CD4-positive, CD25-positive, alpha-beta regulatory T cell (primary cell): ENCODE measurements around the gene NFX1. TPM values are rescaled to one million over a fixed set of nuclear protein-coding genes. Genes with fewer than 3 reads are reported as not detected.
A peak's percentile ranks its signal among the peaks of the same experiment; 100 is the strongest.
"Not testable (repeated sequence)": the region's sequence is repeated elsewhere in the genome, so short reads cannot be mapped to it uniquely, and the experiment has no call there.

Experiments used
- ATAC-seq, 2 donors: fragments of 150-1000 bp; cut with Tn5 transposase; one replicate each; pipeline ENCODE4 v1.10.0; 2021; ENCODE audit warnings: low read depth in 2 of 2, moderate number of reproducible peaks in 2 of 2, moderate library complexity in 1 of 2
- DNase-seq, 3 donors: peaks; one replicate each; pipeline versions ENCODE4 v3.0.0 to v3.0.0-alpha.2; 2012 to 2022; ENCODE audit warnings: mixed read lengths in 1 of 3
- H3K27ac ChIP-seq: one replicate; pipeline ENCODE4 v1.7.0; 2013; ENCODE audit warnings: mild to moderate bottlenecking, low read length; ENCODE audit not compliant: insufficient read depth, poor library complexity, severe bottlenecking
- H3K27me3 ChIP-seq: one replicate; pipeline ENCODE4 v1.7.0; 2013; ENCODE audit warnings: low read length; ENCODE audit not compliant: control insufficient read depth, insufficient read depth
- H3K36me3 ChIP-seq: one replicate; pipeline ENCODE4 v1.7.0; 2013; ENCODE audit warnings: mild to moderate bottlenecking, low read length, moderate library complexity; ENCODE audit not compliant: control insufficient read depth, insufficient read depth
- H3K4me1 ChIP-seq: 2 replicates; pipeline ENCODE4 v1.7.0; 2013; ENCODE audit warnings: mild to moderate bottlenecking, low read length; ENCODE audit not compliant: insufficient read depth, control insufficient read depth, poor library complexity, severe bottlenecking
- H3K4me3 ChIP-seq: one replicate; pipeline ENCODE4 v1.7.0; 2013; ENCODE audit warnings: low read depth, mild to moderate bottlenecking, low read length, moderate library complexity
- H3K9me3 ChIP-seq, 2 experiments: 1 replicate in 1 of 2; 2 replicates in 1 of 2; pipeline ENCODE4 v1.7.0; 2013; ENCODE audit warnings: low read length in 2 of 2, mild to moderate bottlenecking in 1 of 2, moderate library complexity in 1 of 2; ENCODE audit not compliant: control insufficient read depth in 2 of 2
- H3K27ac Mint-ChIP-seq, 3 donors: one replicate each; pipeline ENCODE4 v1.8.0; 2020 to 2022; ENCODE audit warnings: mild to moderate bottlenecking in 3 of 3, mixed read lengths in 3 of 3, moderate library complexity in 2 of 3
- H3K27me3 Mint-ChIP-seq: one replicate; pipeline ENCODE4 v1.8.0; 2022; ENCODE audit warnings: mild to moderate bottlenecking, mixed read lengths
- H3K36me3 Mint-ChIP-seq: one replicate; pipeline ENCODE4 v1.8.0; 2020; ENCODE audit warnings: mixed read lengths
- H3K4me1 Mint-ChIP-seq, 4 donors: one replicate each; pipeline ENCODE4 v1.8.0; 2020 to 2022; ENCODE audit warnings: mixed read lengths in 4 of 4, mild to moderate bottlenecking in 1 of 4
- H3K4me3 Mint-ChIP-seq, 4 donors: one replicate each; pipeline ENCODE4 v1.8.0; 2020 to 2022; ENCODE audit warnings: mild to moderate bottlenecking in 4 of 4, mixed read lengths in 4 of 4, moderate library complexity in 3 of 4
- H3K9me3 Mint-ChIP-seq, 7 donors: one replicate each; pipeline ENCODE4 v1.8.0; 2020 to 2022; ENCODE audit warnings: mixed read lengths in 7 of 7, mild to moderate bottlenecking in 3 of 7, moderate library complexity in 2 of 7
- polyA plus RNA-seq, 4 donors: library from polyadenylated mRNA; unstranded; fragments of 300-500 nt; fragmentation: Illumina TruSeq; gene quantifications; one replicate each; pipeline ENCODE4 v1.2.3, GENCODE V29; 2021
- total RNA-seq: library from RNA; stranded (reverse); gene quantifications from one replicate; pipeline ENCODE4 v1.2.3, GENCODE V29; 2022

Gene NFX1
- total and polyA plus RNA-seq, 5 donors from 2014 or later, result 19.8 to 36.8 (median 28.9) TPM

DNA sequence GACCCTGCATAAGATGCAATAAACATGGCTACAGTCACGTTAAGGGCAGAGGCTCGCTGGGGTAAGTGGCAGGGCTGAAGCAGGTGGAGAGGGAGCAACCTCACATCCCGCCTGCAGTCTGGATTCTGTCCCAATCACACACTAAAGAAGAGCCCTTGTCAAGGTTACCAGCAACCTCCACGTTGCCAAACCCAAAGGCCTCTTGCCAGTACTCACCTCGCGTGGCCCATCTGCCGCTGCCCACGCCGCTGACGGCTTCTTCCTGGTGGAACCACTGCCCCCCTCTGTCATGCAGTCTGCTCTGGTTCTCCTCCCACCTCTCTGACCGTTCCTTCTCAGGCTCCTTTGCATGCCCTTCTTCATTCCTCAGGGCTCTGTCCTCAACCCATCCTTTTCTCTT is 103.3 kb downstream of the NFX1 start:
- Histone ChIP-seq H3K27me3 (no peaks in the 10 kb centered on the region), H3K36me3 (no peaks in the 10 kb centered on the region), H3K4me1 (no peaks in the 10 kb centered on the region), H3K9me3 (no peaks in the 10 kb centered on the region), H3K4me3 (no peak overlapping the region), H3K27ac (no peak overlapping the region)
- ATAC-seq (no peak), DNase-seq (no peak)
- no peaks in the 10 kb centered on the region for H3K9me3 Mint-ChIP-seq
- no peak overlapping the region for H3K4me3 Mint-ChIP-seq
- H3K27ac Mint-ChIP-seq, result peak overlapping the region in 1 of 3 donors; percentile 3
- H3K4me1 Mint-ChIP-seq, result no peaks in the 10 kb centered on the region
- H3K27me3 Mint-ChIP-seq, result peaks cover 16% of the 10 kb centered on the region
- no peaks in the 10 kb centered on the region for H3K36me3 Mint-ChIP-seq

DNA sequence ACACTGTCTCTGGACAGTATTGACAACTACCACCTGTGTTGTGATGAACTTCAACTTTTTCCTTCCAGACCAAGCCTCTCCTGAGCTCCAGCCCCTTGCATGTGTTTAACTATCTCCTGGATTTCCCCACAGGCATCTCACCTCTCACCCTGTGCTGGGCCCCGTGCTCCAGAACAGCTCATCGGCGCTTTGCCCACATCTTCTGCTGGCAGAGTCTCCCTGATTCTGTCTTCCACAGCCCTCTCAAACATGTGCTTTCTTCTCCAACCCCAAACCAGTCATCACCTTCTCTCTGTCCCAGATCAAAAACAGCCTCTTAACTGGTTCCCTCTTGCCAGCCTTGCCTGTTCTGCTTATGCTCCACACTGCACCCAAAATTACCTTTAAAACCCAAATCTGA is 103.7 kb downstream of the NFX1 start:
- not testable (repeated sequence) for H3K4me1 Mint-ChIP-seq, H3K9me3 ChIP-seq, H3K27ac ChIP-seq, H3K4me3 ChIP-seq, H3K36me3 ChIP-seq, DNase-seq, H3K4me3 Mint-ChIP-seq, ATAC-seq, H3K36me3 Mint-ChIP-seq, H3K4me1 ChIP-seq, H3K27me3 ChIP-seq, H3K9me3 Mint-ChIP-seq
- Mint-ChIP-seq H3K27ac (peak overlapping the region in 1 of 3 donors; percentile 3), H3K27me3 (peaks cover 15% of the 10 kb centered on the region)

DNA sequence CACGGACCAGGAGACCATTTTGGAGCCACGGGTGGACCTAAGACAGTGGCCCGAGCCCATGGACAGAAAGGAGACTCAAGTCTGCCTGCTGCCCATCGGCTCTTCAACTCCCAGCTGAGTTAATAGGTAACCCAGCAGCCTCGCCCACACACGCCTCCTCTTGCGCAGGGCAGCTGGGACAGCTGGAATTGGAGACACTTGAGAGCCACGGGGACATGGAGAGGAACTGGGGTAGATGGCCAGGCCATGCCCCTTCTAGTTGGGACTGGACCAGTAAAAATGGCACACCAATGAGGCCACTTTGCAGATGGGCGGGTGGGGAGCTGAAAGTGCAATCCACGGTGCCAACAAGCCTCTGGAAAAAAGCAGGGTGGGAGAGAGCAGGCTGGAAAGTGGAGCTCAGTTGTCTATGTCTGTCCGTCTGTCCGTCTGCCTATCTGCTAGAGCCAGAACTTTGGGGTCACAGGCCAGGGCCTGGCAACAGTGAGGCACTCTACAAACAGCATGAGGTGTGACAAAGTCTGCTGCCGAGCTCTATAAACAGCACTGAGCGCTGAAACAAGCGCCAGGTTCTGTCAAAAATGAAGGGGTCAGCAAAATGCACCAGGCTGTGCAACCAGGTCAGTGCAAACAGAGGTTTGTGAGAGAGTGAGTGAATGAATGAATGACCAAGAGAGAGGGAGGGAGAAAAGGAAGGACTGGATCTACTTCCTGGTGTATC is 105.0 kb downstream of the NFX1 start:
- H3K27ac Mint-ChIP-seq, result not testable (repeated sequence)

DNA sequence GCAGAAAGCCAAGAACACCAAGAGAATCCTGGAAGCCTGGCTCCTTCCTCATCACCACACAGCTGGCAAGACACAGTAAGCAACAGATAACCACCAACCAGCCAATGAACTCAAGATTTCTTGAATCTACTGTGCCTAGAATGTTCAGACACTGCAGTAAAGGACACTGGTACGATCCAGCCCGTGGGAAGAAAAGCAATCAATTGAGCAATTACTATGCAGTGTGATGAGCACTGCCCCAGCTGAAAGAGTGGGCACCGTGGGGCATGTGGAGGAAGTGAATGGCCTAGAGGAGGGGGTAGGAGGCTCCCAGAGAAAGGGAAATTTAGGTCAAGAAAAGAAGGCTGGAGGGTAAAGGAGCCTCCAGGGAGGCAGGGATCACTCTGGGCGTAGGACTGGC is 107.5 kb downstream of the NFX1 start:
- peak overlapping the region in 1 of 3 donors; percentile 38 for H3K27ac Mint-ChIP-seq
- peaks cover 11% of the 10 kb centered on the region for H3K27me3 Mint-ChIP-seq
- not testable (repeated sequence) for H3K9me3 ChIP-seq, H3K4me3 Mint-ChIP-seq, H3K9me3 Mint-ChIP-seq, ATAC-seq, H3K4me1 Mint-ChIP-seq, H3K4me1 ChIP-seq, H3K36me3 ChIP-seq, H3K36me3 Mint-ChIP-seq, DNase-seq, H3K27me3 ChIP-seq, H3K27ac ChIP-seq, H3K4me3 ChIP-seq

More for the DNA sequence above, 105.0 kb downstream of the NFX1 start:
- H3K4me1 ChIP-seq, ATAC-seq, H3K4me3 ChIP-seq, H3K27me3 ChIP-seq, H3K27ac ChIP-seq, H3K9me3 ChIP-seq, H3K9me3 Mint-ChIP-seq, H3K36me3 Mint-ChIP-seq, DNase-seq, H3K4me1 Mint-ChIP-seq, H3K4me3 Mint-ChIP-seq, H3K36me3 ChIP-seq: not testable (repeated sequence)
- H3K27me3 Mint-ChIP-seq, result peaks cover 11% of the 10 kb centered on the region

DNA sequence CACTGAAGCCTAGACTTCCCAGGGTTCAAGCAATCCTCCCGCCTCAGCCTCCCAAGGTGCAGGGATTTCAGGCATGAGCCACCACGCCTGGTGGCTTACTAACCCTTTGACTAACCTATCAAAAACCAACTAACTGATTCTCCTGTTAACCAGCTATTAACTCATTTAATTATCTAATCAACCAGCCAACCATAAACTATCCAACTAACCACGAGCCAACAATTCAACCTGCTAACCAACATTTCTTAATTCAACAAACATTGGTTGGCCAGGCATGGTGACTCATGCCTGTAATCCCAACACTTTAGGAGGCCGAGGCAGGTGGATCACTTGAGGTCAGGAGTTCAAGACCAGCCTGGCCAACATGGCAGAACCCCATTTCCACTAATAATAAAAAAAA is 108.7 kb downstream of the NFX1 start:
- not testable (repeated sequence) for H3K27me3 Mint-ChIP-seq, H3K9me3 ChIP-seq, ATAC-seq, H3K4me3 Mint-ChIP-seq, H3K27me3 ChIP-seq, H3K36me3 ChIP-seq, H3K27ac ChIP-seq, H3K4me1 Mint-ChIP-seq, H3K36me3 Mint-ChIP-seq, H3K4me1 ChIP-seq, H3K9me3 Mint-ChIP-seq, H3K4me3 ChIP-seq, DNase-seq
- peak overlapping the region in 1 of 3 donors; percentile 90 for H3K27ac Mint-ChIP-seq

DNA sequence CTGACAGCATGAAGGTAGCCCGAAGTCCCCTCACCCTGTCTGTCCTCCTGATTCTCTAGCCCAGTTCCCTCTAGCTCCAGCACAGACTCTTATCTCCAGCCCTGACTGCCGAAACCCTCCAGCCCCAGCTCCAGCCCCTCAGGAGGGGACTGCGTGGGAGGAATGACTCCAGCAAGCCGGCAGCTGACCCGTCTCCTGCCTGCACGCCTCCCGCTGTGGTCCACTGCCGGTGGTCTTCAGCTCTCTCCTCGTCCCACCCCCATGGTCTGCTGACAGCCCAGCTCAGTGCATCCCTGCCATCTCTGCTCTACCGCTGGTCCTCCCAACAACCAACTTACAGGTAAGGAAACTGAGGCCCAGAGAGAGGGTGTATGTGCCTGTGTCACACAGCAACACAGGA is 111.5 kb downstream of the NFX1 start:
- peak overlapping the region in 1 of 3 donors; percentile 57 for H3K27ac Mint-ChIP-seq
- H3K36me3 Mint-ChIP-seq, DNase-seq: not testable (repeated sequence)

DNA sequence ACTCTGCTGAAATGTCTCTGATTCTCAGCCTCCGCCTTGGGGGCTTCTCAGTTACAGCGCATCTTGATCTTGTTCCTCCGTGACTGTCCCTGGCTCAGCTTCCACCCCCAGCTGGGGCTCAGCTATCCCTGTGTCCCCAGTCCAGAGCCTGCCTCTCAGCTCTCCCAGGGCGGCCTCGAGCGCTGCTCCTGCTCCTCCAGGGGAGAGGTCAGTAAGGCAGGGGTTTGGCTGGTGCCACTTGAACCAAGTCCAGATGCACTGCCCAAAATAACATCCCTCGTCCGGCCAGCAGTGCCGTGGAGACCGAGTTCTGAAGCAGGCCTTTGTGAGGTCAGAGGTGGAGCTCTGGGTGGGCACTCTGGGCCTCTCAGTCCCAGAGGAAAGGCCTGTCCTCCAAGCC is 112.1 kb downstream of the NFX1 start, which contains the start of gene AQP7:
TSS of gene AQP7 (minus strand) at position 198 of the 400 bp plus-strand sequence. CDS start 1,306 bp downstream, outside the sequence.
- peak within 1 kb of the TSS in 2 of 3 donors; percentile 57 to 81 for H3K27ac Mint-ChIP-seq

More for the DNA sequence above, 111.5 kb downstream of the NFX1 start:
- H3K27me3 ChIP-seq, H3K27me3 Mint-ChIP-seq, H3K4me1 Mint-ChIP-seq, H3K36me3 ChIP-seq, H3K9me3 ChIP-seq, H3K27ac ChIP-seq, H3K4me3 Mint-ChIP-seq, ATAC-seq, H3K4me3 ChIP-seq, H3K9me3 Mint-ChIP-seq, H3K4me1 ChIP-seq: not testable (repeated sequence)

More for the DNA sequence above, 112.1 kb downstream of the NFX1 start, which contains the start of gene AQP7:
- ATAC-seq, H3K36me3 ChIP-seq, H3K4me3 Mint-ChIP-seq, H3K27ac ChIP-seq, H3K9me3 ChIP-seq, H3K27me3 Mint-ChIP-seq, H3K9me3 Mint-ChIP-seq, H3K4me3 ChIP-seq, H3K36me3 Mint-ChIP-seq, H3K4me1 ChIP-seq, H3K27me3 ChIP-seq, H3K4me1 Mint-ChIP-seq, DNase-seq: not testable (repeated sequence)
